Ovary (tissue), 10 donors: ENCODE data around the gene POLQ. TPM values are rescaled to one million over a fixed set of nuclear protein-coding genes. Genes with fewer than 3 reads are reported as not detected.
"Not testable (repeated sequence)": the region's sequence is repeated elsewhere in the genome, so short reads cannot be mapped to it uniquely, and the experiment has no call there.

Source experiments
- DNase-seq, 5 donors: peaks; one replicate each; pipeline ENCODE4 v3.0.0-alpha.2; 2019 to 2020
- H3K27ac ChIP-seq, 2 donors: fragments of 200-600 bp; one replicate each; pipeline versions ENCODE4 v1.5.1 to v1.8.0; 2019 to 2022
- H3K27me3 ChIP-seq: fragments of 200-600 bp; one replicate; pipeline ENCODE4 v1.8.0; 2022
- H3K36me3 ChIP-seq: fragments of 200-600 bp; sonication (generic); one replicate; pipeline ENCODE4 v1.5.1; 2019
- H3K4me1 ChIP-seq: one replicate; pipeline ENCODE4 v1.8.1; 2013; ENCODE audit warnings: mild to moderate bottlenecking, moderate library complexity; ENCODE audit not compliant: insufficient read depth
- H3K4me3 ChIP-seq: fragments of 200-600 bp; sonication (generic); one replicate; pipeline ENCODE4 v1.5.1; 2017
- H3K9me3 ChIP-seq, 2 donors: fragments of 200-600 bp in 1 of 2; sonication (generic) in 1 of 2; one replicate each; pipeline versions ENCODE4 v1.5.1 to v1.8.1; 2013 to 2019; ENCODE audit warnings: mild to moderate bottlenecking in 1 of 2, moderate library complexity in 1 of 2
- CTCF ChIP-seq, 3 donors: fragments of 450-650 bp in 2 of 3; fragments of 200-600 bp in 1 of 3; IDR thresholded peaks; one replicate each; pipeline versions ENCODE4 v1.5.1 to v1.8.0; 2016 to 2022; ENCODE audit warnings: antibody characterized with exemption in 3 of 3, mild to moderate bottlenecking in 1 of 3
- EP300 ChIP-seq: sonication (generic); formaldehyde crosslinking; IDR thresholded peaks from one replicate; pipeline ENCODE4 v1.6.1; 2017; ENCODE audit warnings: antibody characterized with exemption
- POLR2A ChIP-seq: fragments of 450-650 bp; IDR thresholded peaks from one replicate; pipeline ENCODE4 v1.6.1; 2017; ENCODE audit warnings: antibody characterized with exemption, mild to moderate bottlenecking, moderate library complexity
- WGBS, 3 donors: extraction: QIAGEN DNeasy Blood & Tissue Kit in 1 of 3; methylation state at CpG; one replicate each; pipeline versions ENCODE4 v1.1.5 to v1.1.7; 2013 to 2017; 5-methylcytosine and 5-hydroxymethylcytosine counted together
- intact Hi-C, 4 donors: fragments of 100-400 bp; cut with DNase I; formaldehyde crosslinking; loops; one replicate each; pipeline versions ENCODE4 v1.11.0 to v1.15.1; 2022 to 2023
- long read RNA-seq, 3 donors: library from polyadenylated mRNA in 2 of 3; unstranded in 2 of 3; transcript quantifications; one replicate each; pipeline ENCODE4 v2.0.0 and lab custom pipeline, GENCODE V29; 2021 to 2026
- polyA plus RNA-seq, 2 donors: library from polyadenylated mRNA; stranded (reverse); fragments of 200-250 nt in 1 of 2; fragments of 350-450 nt in 1 of 2; fragmentation: Illumina TruSeq in 1 of 2; extraction: RNeasy Lipid Tissue Mini Kit (QIAGEN cat#74804) in 1 of 2; gene quantifications; one replicate each; pipeline ENCODE4 v1.2.3, GENCODE V29; 2013 to 2014
- total RNA-seq, 7 donors: library from RNA; depleted of rRNA in 2 of 7; stranded (reverse); fragments of >200 nt in 2 of 7; fragmentation: NEBNext Ultra II Directional in 3 of 7; extraction: Animal tissue kit (Norgen Biotek cat#: 25700) in 3 of 7; gene quantifications; one replicate each; pipeline versions ENCODE4 v1.1.0 to v1.2.4, GENCODE V29; 2016 to 2023
- donor health status: DM: no; HTN: no; CAD: no; lungs with moderate emphysema.
- donor health status: DM: no; HTN: no; CAD: no.
- donor health status: Bipolar disorder and iron deficiency.
- donor health status: DM: yes; HTN: yes; CAD: no.
- donor health status: DM: no; HTN: no; CAD: no.
- donor health status: DM: yes; HTN: yes; CAD: no.

POLQ gene
- under 1 TPM; 0.10 to 0.55 (median 0.24) TPM for total RNA-seq
- polyA plus RNA-seq, result under 1 TPM; 0.08 to 0.22 TPM
- long read RNA-seq, donor 1, result 0 reads
- long read RNA-seq, donor 2, result 0 reads
- long read RNA-seq, donor 3, result 0 reads

- no peak for TF ChIP-seq POLR2A
- TF ChIP-seq CTCF (IDR thresholded peaks at IDR 0.05), result no peak
- no peak for TF ChIP-seq EP300
- peak within 1 kb of the TSS; percentile 42 for H3K4me3 ChIP-seq
- H3K27ac ChIP-seq, result peak within 1 kb of the TSS; percentile 8 to 10
- H3K27me3 ChIP-seq, result no peaks in the 10 kb centered on the region
- peaks cover 1% of the 10 kb centered on the region for H3K4me1 ChIP-seq
- DNase-seq, result peak; percentile 82 to 89 (median 84)
- no peaks in the 10 kb centered on the region for H3K36me3 ChIP-seq
- H3K9me3 ChIP-seq, result no peaks in the 10 kb centered on the region
- intact Hi-C loops, result loop anchor here in 2 of 4 donors (5.0 to 10.0 kb wide), 2 partner anchors 839 to 1136 kb away; partner anchors contain the start of genes FAM162A (in 1 of the 2), MIX23 (in 1 of the 2) and PARP14 (in 1 of the 2)
- 0 to 1% (median 1%) methylated on average over 42 of the region's 42 CpGs for WGBS, 3 donors
Observed at GRCh38 chr3:121545574-121546455, at the start of gene POLQ. POLQ (minus strand) TSS chr3:121545988; CDS start chr3:121545877, 111 bp downstream.

- WGBS, 3 donors, result 77 to 91% (median 80%) methylated on average over 2 of the region's 2 CpGs
- Histone ChIP-seq H3K36me3 (no peaks in the 10 kb centered on the region), H3K9me3 (no peaks in the 10 kb centered on the region), H3K4me1 (peaks cover 2% of the 10 kb centered on the region), H3K27me3 (no peaks in the 10 kb centered on the region), H3K4me3 (no peak overlapping the region), H3K27ac (no peak overlapping the region)
- TF ChIP-seq EP300 (no peak), CTCF (IDR thresholded peaks at IDR 0.05) (no peak), POLR2A (no peak)
- DNase-seq, result no peak
- intact Hi-C loops, result no loop called here
Observed at GRCh38 chr3:121594850-121595249, 49.1 kb upstream of the POLQ start.

- DNase-seq, H3K36me3 ChIP-seq, H3K27me3 ChIP-seq, intact Hi-C loops, H3K27ac ChIP-seq, H3K9me3 ChIP-seq, H3K4me3 ChIP-seq, H3K4me1 ChIP-seq: not testable (repeated sequence)
- 93 to 97% (median 95%) methylated on average over 4 of the region's 4 CpGs for WGBS, 3 donors
Observed at GRCh38 chr3:121593806-121594205, 48.0 kb upstream of the POLQ start.

- no peak for TF ChIP-seq POLR2A
- no peak for TF ChIP-seq EP300
- no peak for TF ChIP-seq CTCF (IDR thresholded peaks at IDR 0.05)
- 13 to 22% (median 18%) methylated on average over 11 of the region's 11 CpGs for WGBS, 3 donors
Observed at GRCh38 chr3:121592856-121593702, 47.3 kb upstream of the POLQ start, which contains the start of gene FBXO40. FBXO40 (plus strand) TSS chr3:121593379; CDS start chr3:121620576, 27,197 bp downstream.

More at GRCh38 chr3:121592856-121593702, 47.3 kb upstream of the POLQ start, which contains the start of gene FBXO40:
- peak; percentile 16 to 36 (median 18) for DNase-seq
- Histone ChIP-seq H3K27ac (peak within 1 kb of the TSS in 1 of 2 donors; percentile 18), H3K4me3 (no peak within 1 kb of the TSS), H3K36me3 (no peaks in the 10 kb centered on the region), H3K27me3 (no peaks in the 10 kb centered on the region), H3K4me1 (peaks cover 2% of the 10 kb centered on the region), H3K9me3 (no peaks in the 10 kb centered on the region)
- intact Hi-C loops, result no loop called here
